HepG2 (cell line): ENCODE results near the gene ATG2A. TPM values are rescaled to one million over a fixed set of nuclear protein-coding genes. Genes with fewer than 3 reads are reported as not detected.

ENCODE experiments used
- FLYWCH1 ChIP-seq: sonication (generic); formaldehyde crosslinking; IDR thresholded peaks from 2 replicates; pipeline ENCODE4 v1.8.1; 2023; ENCODE audit warnings: mild to moderate bottlenecking, missing genetic modification reagents
- GLI4 ChIP-seq: sonication (generic); formaldehyde crosslinking; IDR thresholded peaks from 2 replicates; pipeline ENCODE4 v1.5.1; 2020; ENCODE audit warnings: missing genetic modification reagents, mild to moderate bottlenecking, moderate library complexity, borderline replicate concordance
- GMEB1 ChIP-seq: sonication (generic); formaldehyde crosslinking; IDR thresholded peaks from 2 replicates; pipeline ENCODE4 v1.5.1; 2020; ENCODE audit warnings: missing genetic modification reagents, mild to moderate bottlenecking, borderline replicate concordance
- GPN1 ChIP-seq: sonication (generic); formaldehyde crosslinking; IDR thresholded peaks from 2 replicates; pipeline ENCODE4 v1.5.1; 2020; ENCODE audit warnings: missing genetic modification reagents, borderline replicate concordance
- IKZF1 ChIP-seq: fragments of 450-650 bp; IDR thresholded peaks from 2 replicates; pipeline ENCODE4 v1.7.1; 2016
- PPARG ChIP-seq: conservative IDR thresholded peaks from 2 replicates; pipeline ENCODE4 v1.6.1; 2016; ENCODE audit warnings: missing biosample characterization, missing genetic modification reagents
- PRMT3 ChIP-seq: sonication (generic); formaldehyde crosslinking; IDR thresholded peaks from 2 replicates; pipeline ENCODE4 v1.8.1; 2022; ENCODE audit warnings: low read depth, mild to moderate bottlenecking, moderate library complexity, missing genetic modification reagents, borderline replicate concordance
- SATB2 ChIP-seq: sonication (generic); formaldehyde crosslinking; IDR thresholded peaks from 2 replicates; pipeline ENCODE4 v1.5.0; 2020; ENCODE audit warnings: missing genetic modification reagents
- SIX1 ChIP-seq: sonication (generic); formaldehyde crosslinking; IDR thresholded peaks from 2 replicates; pipeline ENCODE4 v1.4.0; 2020; ENCODE audit warnings: missing genetic modification reagents, borderline replicate concordance
- SMARCC2 ChIP-seq: fragments of 450-650 bp; IDR thresholded peaks from 2 replicates; pipeline ENCODE4 v1.6.1; 2017; ENCODE audit warnings: antibody characterized with exemption, mild to moderate bottlenecking
- SMC3 ChIP-seq: IDR thresholded peaks from 2 replicates; pipeline ENCODE4 v1.6.1; 2011; ENCODE audit warnings: low read length, improper control_type of control experiment
- SRSF4 ChIP-seq: fragments of 200-400 bp; formaldehyde crosslinking; IDR thresholded peaks from one replicate; pipeline ENCODE4 v1.6.1; 2018; ENCODE audit warnings: mild to moderate bottlenecking, low read depth, low read length, moderate library complexity; ENCODE audit not compliant: poor library complexity, severe bottlenecking
- TCF7 ChIP-seq: sonication (generic); IDR thresholded peaks from 2 replicates; pipeline ENCODE4 v1.6.1; 2016; ENCODE audit warnings: antibody characterized with exemption, low read depth
- TEAD2 ChIP-seq: sonication (generic); formaldehyde crosslinking; IDR thresholded peaks from 2 replicates; pipeline ENCODE4 v1.9.0; 2021; ENCODE audit warnings: missing genetic modification reagents
- TSC22D2 ChIP-seq: sonication (generic); formaldehyde crosslinking; IDR thresholded peaks from 2 replicates; pipeline ENCODE4 v1.5.1; 2020; ENCODE audit warnings: missing genetic modification reagents, mild to moderate bottlenecking, borderline replicate concordance
- ZFP91 ChIP-seq: sonication (generic); formaldehyde crosslinking; IDR thresholded peaks from 2 replicates; pipeline ENCODE4 v1.9.0; 2022; ENCODE audit warnings: missing genetic modification reagents, mild to moderate bottlenecking, borderline replicate concordance
- ZNF292 ChIP-seq: sonication (generic); formaldehyde crosslinking; IDR thresholded peaks from 2 replicates; pipeline ENCODE4 v1.8.1; 2022; ENCODE audit warnings: mild to moderate bottlenecking, low read depth, missing genetic modification reagents, borderline replicate concordance
- ZNF414 ChIP-seq: sonication (generic); formaldehyde crosslinking; IDR thresholded peaks from 2 replicates; pipeline ENCODE4 v1.5.0; 2020; ENCODE audit warnings: missing genetic modification reagents
- ZNF550 ChIP-seq: sonication (generic); formaldehyde crosslinking; IDR thresholded peaks from 2 replicates; pipeline ENCODE4 v1.4.0; 2020; ENCODE audit warnings: mild to moderate bottlenecking, missing genetic modification reagents, borderline replicate concordance
- ZNF558 ChIP-seq: sonication (generic); formaldehyde crosslinking; IDR thresholded peaks from 2 replicates; pipeline ENCODE4 v1.9.0; 2022; ENCODE audit warnings: mild to moderate bottlenecking, missing genetic modification reagents, borderline replicate concordance
- ZNF562 ChIP-seq: sonication (generic); formaldehyde crosslinking; IDR thresholded peaks from 2 replicates; pipeline ENCODE4 v1.8.0; 2022; ENCODE audit warnings: missing genetic modification reagents, borderline replicate concordance
- ZNF567 ChIP-seq: sonication (generic); formaldehyde crosslinking; IDR thresholded peaks from 2 replicates; pipeline ENCODE4 v1.8.1; 2023; ENCODE audit warnings: mild to moderate bottlenecking, missing genetic modification reagents, borderline replicate concordance
- ZNF740 ChIP-seq: sonication (generic); formaldehyde crosslinking; IDR thresholded peaks from 2 replicates; pipeline ENCODE4 v1.4.0; 2020; ENCODE audit warnings: missing genetic modification reagents
- ZNF766 ChIP-seq: sonication (generic); formaldehyde crosslinking; IDR thresholded peaks from 2 replicates; pipeline ENCODE4 v1.5.0; 2020; ENCODE audit warnings: missing genetic modification reagents, borderline replicate concordance
- ZSCAN31 ChIP-seq: sonication (generic); formaldehyde crosslinking; IDR thresholded peaks from 2 replicates; pipeline ENCODE4 v1.5.0; 2020; ENCODE audit warnings: low read depth, mild to moderate bottlenecking, missing genetic modification reagents
- polyA plus RNA-seq, 8 experiments: library from polyadenylated mRNA; depleted of rRNA in 3 of 8; stranded (reverse) in 7 of 8; unstranded in 1 of 8; fragments of >200 nt; fragmentation: Illumina TruSeq in 4 of 8; extraction: Trizol in 4 of 8; gene quantifications; 2 replicates each; pipeline versions ENCODE4 v1.2.1 to v1.2.3, GENCODE V29; 2011 to 2016; ENCODE audit warnings: low read depth in 4 of 8, missing spikeins in 1 of 8, mixed read lengths in 1 of 8; ENCODE audit not compliant: insufficient read depth in 1 of 8
- total RNA-seq, 5 experiments: library from RNA; depleted of rRNA; stranded (reverse); fragments of >200 nt; fragmentation: Illumina TruSeq; extraction: Trizol; gene quantifications; 2 replicates each; pipeline ENCODE4 v1.2.3, GENCODE V29; 2016; ENCODE audit warnings: low read depth in 1 of 5

ATG2A gene
- total and polyA plus RNA-seq, 2 of the 13 experiments (the other 11 are each of a cell fraction or from before 2014, with no cell fraction given): 6.7 to 8.0 TPM

GRCh38 chr11:64893194-64894069 is 23.6 kb downstream of the ATG2A start (continued):
- no peak; the same call in 1 of the 2 replicates for TF ChIP-seq ZNF567 (CRISPR knock-in tag)
- peak; percentile 46 for TF ChIP-seq ZSCAN31
- 0 out of 2 replicates have a peak, but pooled peaks have one; percentile 14 for TF ChIP-seq ZFP91 (CRISPR knock-in tag)
- TF ChIP-seq SMC3: no peak
- TF ChIP-seq ZNF550: 0 out of 2 replicates have a peak, but pooled peaks have one; percentile 47
- TF ChIP-seq ZNF766 (CRISPR knock-in tag): no peak
- no peak for TF ChIP-seq SATB2 (CRISPR knock-in tag)
- no peak; the same call in 1 of the 2 replicates for TF ChIP-seq TSC22D2 (CRISPR knock-in tag)
- no peak; the same call in 1 of the 2 replicates for TF ChIP-seq GMEB1 (CRISPR knock-in tag)
- peak; percentile 71 for TF ChIP-seq PPARG (CRISPR knock-in tag)
- peak; percentile 27; the same call in 1 of the 2 replicates for TF ChIP-seq ZNF414 (CRISPR knock-in tag)
- no peak for TF ChIP-seq FLYWCH1
- no peak for TF ChIP-seq ZNF562 (CRISPR knock-in tag)
- TF ChIP-seq IKZF1: no peak
- no peak for TF ChIP-seq ZNF558 (CRISPR knock-in tag)
- TF ChIP-seq SRSF4: no peak
- no peak for TF ChIP-seq TEAD2 (CRISPR knock-in tag)
- TF ChIP-seq SIX1: peak; percentile 62; the same call in 1 of the 2 replicates
- TF ChIP-seq ZNF292 (CRISPR knock-in tag): no peak
- peak; percentile 35; the same call in 1 of the 2 replicates for TF ChIP-seq TCF7
- TF ChIP-seq GLI4: no peak
- TF ChIP-seq ZNF740 (CRISPR knock-in tag): no peak
- TF ChIP-seq PRMT3 (CRISPR knock-in tag): no peak
- no peak for TF ChIP-seq GPN1
- TF ChIP-seq SMARCC2: no peak
